GM19025 (cell line): ENCODE results near the gene KCNJ10.

Source experiments
- ATAC-seq: cut with Tn5 transposase; IDR thresholded peaks from one replicate; pipeline ENCODE4 v1.9.1; 2021; ENCODE audit warnings: mild to moderate bottlenecking, low read depth, moderate library complexity; ENCODE audit not compliant: unreplicated experiment

The KCNJ10 gene

GRCh38 chr1:160099716-160100375 is 29.9 kb upstream of the KCNJ10 start:
- ATAC-seq = no peak

GRCh38 chr1:160098852-160099561 is 29.0 kb upstream of the KCNJ10 start:
- peak; percentile 89 for ATAC-seq

- peak; percentile 44 for ATAC-seq
Measured at GRCh38 chr1:160097911-160098851, 28.2 kb upstream of the KCNJ10 start, which contains the start of gene IGSF8. Gene IGSF8, minus strand, starts transcription at chr1:160098619. Its CDS starts 147 bp downstream, at chr1:160098472.

- ATAC-seq = no peak
Measured at GRCh38 chr1:160097151-160097910, 27.4 kb upstream of the KCNJ10 start.

GRCh38 chr1:160096274-160097116 is 26.5 kb upstream of the KCNJ10 start:
- ATAC-seq = no peak

GRCh38 chr1:160095382-160096105 is 25.6 kb upstream of the KCNJ10 start:
- ATAC-seq = no peak

GRCh38 chr1:160094806-160095205 is 24.8 kb upstream of the KCNJ10 start:
- no peak for ATAC-seq

- no peak for ATAC-seq
Measured at GRCh38 chr1:160094291-160094625, 24.3 kb upstream of the KCNJ10 start.

GRCh38 chr1:160093624-160094290 is 23.8 kb upstream of the KCNJ10 start:
- no peak for ATAC-seq

- no peak for ATAC-seq
Measured at GRCh38 chr1:160093069-160093395, 23.1 kb upstream of the KCNJ10 start.

- no peak for ATAC-seq
Measured at GRCh38 chr1:160092366-160093068, 22.6 kb upstream of the KCNJ10 start.

GRCh38 chr1:160091666-160092223 is 21.8 kb upstream of the KCNJ10 start:
- no peak for ATAC-seq

- ATAC-seq = no peak
Measured at GRCh38 chr1:160090760-160091159, 20.8 kb upstream of the KCNJ10 start.

- ATAC-seq = no peak
Measured at GRCh38 chr1:160089883-160090282, 19.9 kb upstream of the KCNJ10 start.

- ATAC-seq = no peak
Measured at GRCh38 chr1:160087118-160087662, 17.2 kb upstream of the KCNJ10 start.

- ATAC-seq = no peak
Measured at GRCh38 chr1:160086456-160086892, 16.5 kb upstream of the KCNJ10 start.
